ENCODE data around the gene BCL2L2. TPM values are rescaled to one million over a fixed set of nuclear protein-coding genes. Genes with fewer than 3 reads are reported as not detected.
"Not testable (repeated sequence)": the region's sequence is repeated elsewhere in the genome, so short reads cannot be mapped to it uniquely, and the experiment has no call there.

The BCL2L2 gene
- under 1 TPM; 0.69 to 0.99 TPM for total RNA-seq

- ChIA-PET CTCF (no interaction called here), POLR2A (interaction anchor here (1.3 kb wide), 1 partner anchor 14 kb away, joined by 5 read pairs; the partner anchor contains the start of gene PABPN1)
Measured at GRCh38 chr14:23306412-23307145, at the start of gene BCL2L2. TSS of gene BCL2L2 (plus strand) at chr14:23306833. CDS start at chr14:23307768, 935 bp downstream.

GRCh38 chr14:23258256-23258655 lies 48.4 kb upstream of the BCL2L2 start:
- ChIA-PET CTCF (no interaction called here), POLR2A (no interaction called here)

- ChIA-PET CTCF (no interaction called here), POLR2A (no interaction called here)
Measured at GRCh38 chr14:23259426-23259825, 47.2 kb upstream of the BCL2L2 start.

GRCh38 chr14:23260849-23261248 lies 45.8 kb upstream of the BCL2L2 start:
- CTCF ChIA-PET, POLR2A ChIA-PET: not testable (repeated sequence)

- ChIA-PET CTCF (interaction anchor here (1.3 kb wide), 1 partner anchor 58 kb away, joined by 4 read pairs; no protein-coding TSS in a partner anchor), POLR2A (no interaction called here)
Measured at GRCh38 chr14:23269193-23269592, 37.4 kb upstream of the BCL2L2 start.

- ChIA-PET CTCF (interaction anchor here (0.8 kb wide), 1 partner anchor 19 kb away, joined by 5 read pairs; no protein-coding TSS in a partner anchor), POLR2A (no interaction called here)
Measured at GRCh38 chr14:23275412-23275811, 31.2 kb upstream of the BCL2L2 start.

- POLR2A ChIA-PET: no interaction called here
- CTCF ChIA-PET: interaction anchor here (1.3 kb wide), 2 partner anchors 15 to 18 kb away, joined by 4 read pairs; no protein-coding TSS in a partner anchor
Measured at GRCh38 chr14:23277189-23277588, 29.4 kb upstream of the BCL2L2 start.

GRCh38 chr14:23277928-23278327 lies 28.7 kb upstream of the BCL2L2 start:
- POLR2A ChIA-PET, CTCF ChIA-PET: not testable (repeated sequence)

GRCh38 chr14:23281247-23281646 lies 25.4 kb upstream of the BCL2L2 start:
- POLR2A ChIA-PET: no interaction called here
- CTCF ChIA-PET: no interaction called here

- POLR2A ChIA-PET: interaction anchor here (0.7 to 2.3 kb wide), 5 partner anchors 17 to 997 kb away, joined by 3 to 19 read pairs (median 7); partner anchors contain the start of genes PABPN1, PPP1R3E and RNF212B
- CTCF ChIA-PET: interaction anchor here (2.2 to 2.4 kb wide), 2 partner anchors 10 to 37 kb away, joined by 10 to 13 read pairs; partner anchors contain the start of gene PABPN1
Measured at GRCh38 chr14:23284654-23285529, 21.7 kb upstream of the BCL2L2 start.

- CTCF ChIA-PET: interaction anchor here (1.5 to 2.4 kb wide), 3 partner anchors 9 to 36 kb away, joined by 8 to 13 read pairs (median 10); partner anchors contain the start of gene PABPN1
Measured at GRCh38 chr14:23285530-23286019, 21.1 kb upstream of the BCL2L2 start.

GRCh38 chr14:23286020-23286901 lies 20.4 kb upstream of the BCL2L2 start, which contains the start of gene HOMEZ:
TSS of gene HOMEZ (minus strand) at chr14:23286132. CDS start at chr14:23285952, 180 bp downstream.
- ChIA-PET POLR2A (interaction anchor here (0.5 to 2.3 kb wide), 8 partner anchors 8 to 998 kb away, joined by 3 to 19 read pairs (median 4); partner anchors contain the start of genes PABPN1 and PPP1R3E), CTCF (interaction anchor here (1.1 to 2.4 kb wide), 4 partner anchors 8 to 35 kb away, joined by 3 to 13 read pairs (median 9); partner anchors contain the start of gene PABPN1)

More at GRCh38 chr14:23285530-23286019, 21.1 kb upstream of the BCL2L2 start:
- POLR2A ChIA-PET: interaction anchor here (0.7 to 2.3 kb wide), 4 partner anchors 16 to 998 kb away, joined by 4 to 19 read pairs (median 8); partner anchors contain the start of genes PABPN1 and RNF212B

- CTCF ChIA-PET: interaction anchor here (1.1 to 2.4 kb wide), 4 partner anchors 8 to 35 kb away, joined by 3 to 13 read pairs (median 9); partner anchors contain the start of gene PABPN1
Measured at GRCh38 chr14:23286902-23287479, 19.6 kb upstream of the BCL2L2 start.

GRCh38 chr14:23294734-23295561 lies 11.7 kb upstream of the BCL2L2 start:
- ChIA-PET CTCF (interaction anchor here (0.6 to 2.1 kb wide), 13 partner anchors 8 to 330 kb away, joined by 3 to 13 read pairs (median 3); partner anchors contain the start of genes HOMEZ, PABPN1 and SLC22A17), POLR2A (interaction anchor here (0.5 to 2.0 kb wide), 3 partner anchors 8 to 31 kb away, joined by 5 to 8 read pairs (median 6); partner anchors contain the start of gene PABPN1)

More at GRCh38 chr14:23286902-23287479, 19.6 kb upstream of the BCL2L2 start:
- POLR2A ChIA-PET: interaction anchor here (0.5 to 2.3 kb wide), 6 partner anchors 8 to 280 kb away, joined by 3 to 19 read pairs (median 4); partner anchors contain the start of genes PABPN1 and PPP1R3E

- POLR2A ChIA-PET: interaction anchor here (2.0 kb wide), 1 partner anchor 25 kb away, joined by 8 read pairs; the partner anchor contains the start of gene PABPN1
- CTCF ChIA-PET: interaction anchor here (0.9 to 1.2 kb wide), 3 partner anchors 10 to 175 kb away, joined by 3 to 4 read pairs (median 3); no protein-coding TSS in a partner anchor
Measured at GRCh38 chr14:23296012-23296777, 10.4 kb upstream of the BCL2L2 start.

GRCh38 chr14:23297096-23297495 lies 9.5 kb upstream of the BCL2L2 start:
- CTCF ChIA-PET: interaction anchor here (0.9 to 1.2 kb wide), 2 partner anchors 11 to 176 kb away, joined by 3 to 4 read pairs; no protein-coding TSS in a partner anchor
- POLR2A ChIA-PET: interaction anchor here (2.0 kb wide), 1 partner anchor 24 kb away, joined by 8 read pairs; the partner anchor contains the start of gene PABPN1
